Transverse colon (tissue), 4 donors: ENCODE data around the gene ZNF775. TPM values are rescaled to one million over a fixed set of nuclear protein-coding genes. Genes with fewer than 3 reads are reported as not detected.
A peak's percentile ranks its signal among the peaks of the same experiment; 100 is the strongest.

Source experiments
- DNase-seq: peaks from one replicate; pipeline ENCODE4 v3.0.0-alpha.2; 2019
- H3K27ac ChIP-seq, 4 donors: fragments of 200-600 bp; sonication (generic); 2 replicates each; pipeline ENCODE4 v1.5.1; 2016 to 2018; ENCODE audit warnings: inconsistent platforms in 4 of 4
- H3K27me3 ChIP-seq: fragments of 200-600 bp; sonication (generic); 2 replicates; pipeline ENCODE4 v1.5.1; 2017; ENCODE audit warnings: inconsistent platforms
- H3K36me3 ChIP-seq, 4 donors: fragments of 200-600 bp; sonication (generic); 2 replicates each; pipeline ENCODE4 v1.5.1; 2017 to 2019; ENCODE audit warnings: inconsistent platforms in 4 of 4
- H3K4me1 ChIP-seq, 4 donors: fragments of 200-600 bp; sonication (generic); 2 replicates each; pipeline ENCODE4 v1.5.1; 2017 to 2020; ENCODE audit warnings: inconsistent platforms in 4 of 4
- H3K4me3 ChIP-seq, 4 donors: fragments of 200-600 bp; sonication (generic); 1 replicate in 1 of 4; 2 replicates in 3 of 4; pipeline versions ENCODE4 v1.5.1 to v1.6.1; 2017 to 2019; ENCODE audit warnings: inconsistent platforms in 4 of 4
- H3K9me3 ChIP-seq, 2 donors: fragments of 200-600 bp; sonication (generic); 2 replicates each; pipeline ENCODE4 v1.5.1; 2017 to 2019; ENCODE audit warnings: inconsistent platforms in 2 of 2
- EP300 ChIP-seq: sonication (generic); formaldehyde crosslinking; IDR thresholded peaks from one replicate; pipeline ENCODE4 v1.6.1; 2017; ENCODE audit warnings: antibody characterized with exemption, low read depth
- POLR2A ChIP-seq: fragments of 450-650 bp; IDR thresholded peaks from one replicate; pipeline ENCODE4 v1.6.1; 2016; ENCODE audit warnings: antibody characterized with exemption, mild to moderate bottlenecking, moderate library complexity
- POLR2AphosphoS5 ChIP-seq, 3 donors: sonication (generic); formaldehyde crosslinking; IDR thresholded peaks; one replicate each; pipeline ENCODE4 v1.6.1; 2016; ENCODE audit warnings: antibody characterized with exemption in 3 of 3
- WGBS, 2 donors: methylation state at CpG; one replicate each; pipeline ENCODE4 v1.1.5; 2018; ENCODE audit warnings: low coverage in 1 of 2; 5-methylcytosine and 5-hydroxymethylcytosine counted together
- in situ Hi-C, 4 donors: fragments of 200-750 bp; cut with MboI; loops; one replicate each; pipeline versions ENCODE4 v1.15.0 to v1.15.1; 2017; ENCODE audit warnings: low sequenced_read_pairs in 3 of 4, low pct_ligation_motif_present in 1 of 4, low pct_unique_long_range_greater_than_20kb in 1 of 4
- intact Hi-C: fragments of 100-400 bp; cut with DNase I; formaldehyde crosslinking; loops from one replicate; pipeline ENCODE4 v1.15.1; 2023; ENCODE audit warnings: low total_unique reads
- total RNA-seq, 4 donors: library from RNA; depleted of rRNA; stranded (reverse); fragments of >200 nt; gene quantifications; one replicate each; pipeline ENCODE4 v1.1.0, GENCODE V29; 2016
- TF ChIP-seq, protein P1 (sequence below), 5 experiments: fragments of 200-600 bp in 3 of 5; fragments of 450-650 bp in 2 of 5; sonication (generic) in 3 of 5; IDR thresholded peaks; 1 replicate in 2 of 5; 2 replicates in 3 of 5; pipeline ENCODE4 v1.5.1; 2016 to 2017; ENCODE audit warnings: antibody characterized with exemption in 5 of 5, inconsistent platforms in 3 of 5, mild to moderate bottlenecking in 2 of 5, moderate library complexity in 1 of 5

The ZNF775 gene
- total RNA-seq, 4 donors from 2014 or later: 8.9 to 75.2 (median 15.2) TPM

DNA sequence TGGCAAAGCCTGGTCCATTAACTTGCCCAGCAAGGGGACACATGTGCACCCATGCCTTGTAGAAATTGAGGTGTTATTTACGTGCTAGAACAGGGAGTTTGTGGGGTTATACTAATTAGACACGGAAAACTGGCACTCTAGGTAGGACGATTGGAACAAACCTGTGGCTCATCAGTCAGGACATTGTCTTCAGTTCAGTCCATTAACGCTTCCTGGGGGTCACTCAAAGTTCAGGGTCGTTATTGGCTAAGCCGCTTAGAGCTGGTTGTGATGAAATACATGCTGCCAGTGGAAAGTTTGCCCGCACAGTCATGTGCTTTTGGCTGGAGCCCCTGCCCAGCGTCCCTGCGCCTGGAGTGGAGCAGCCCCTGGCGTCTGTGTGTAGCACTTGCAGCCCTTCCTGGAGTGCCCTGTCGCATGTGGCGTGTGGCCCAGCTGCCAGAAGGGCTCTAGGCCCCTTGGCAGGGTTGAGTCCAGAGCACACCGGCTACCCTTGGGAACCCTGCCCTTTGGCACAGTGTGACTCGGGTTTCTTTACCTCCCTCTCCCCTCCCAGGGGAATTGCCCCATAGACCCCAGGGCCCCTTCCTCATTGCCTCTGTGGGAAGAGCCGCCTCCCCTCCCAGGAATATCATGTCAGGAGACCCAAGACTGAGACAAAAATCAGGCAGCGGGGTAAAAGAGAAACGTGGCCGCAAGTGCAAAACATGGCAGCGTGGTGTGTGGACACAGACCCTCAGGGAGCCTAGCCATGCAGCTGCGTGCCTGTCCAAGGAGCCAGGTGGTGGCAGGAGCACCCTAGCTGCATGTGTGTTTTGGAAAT lies 9.8 kb downstream of the ZNF775 start:
- Histone ChIP-seq H3K4me3 (no peak overlapping the region), H3K36me3 (no peaks in the 10 kb centered on the region), H3K27me3 (no peaks in the 10 kb centered on the region), H3K9me3 (no peaks in the 10 kb centered on the region), H3K4me1 (peaks cover 18 to 53% (median 42%) of the 10 kb centered on the region in 4 donors), H3K27ac (peak overlapping the region; percentile 35 to 66 (median 46))
- 56% methylated on average over 20 of the region's 20 CpGs; no CpG with 5 or more reads in 1 of the 2 donors for WGBS, 2 donors
- in situ Hi-C loops (no loop called here), intact Hi-C loops (no loop called here)
- DNase-seq: peak; percentile 80
- TF ChIP-seq POLR2A (no peak), EP300 (no peak), POLR2AphosphoS5 (IDR thresholded peaks at IDR 0.05) (peak; percentile 30 to 44 (median 41))
- TF ChIP-seq, protein P1, sequence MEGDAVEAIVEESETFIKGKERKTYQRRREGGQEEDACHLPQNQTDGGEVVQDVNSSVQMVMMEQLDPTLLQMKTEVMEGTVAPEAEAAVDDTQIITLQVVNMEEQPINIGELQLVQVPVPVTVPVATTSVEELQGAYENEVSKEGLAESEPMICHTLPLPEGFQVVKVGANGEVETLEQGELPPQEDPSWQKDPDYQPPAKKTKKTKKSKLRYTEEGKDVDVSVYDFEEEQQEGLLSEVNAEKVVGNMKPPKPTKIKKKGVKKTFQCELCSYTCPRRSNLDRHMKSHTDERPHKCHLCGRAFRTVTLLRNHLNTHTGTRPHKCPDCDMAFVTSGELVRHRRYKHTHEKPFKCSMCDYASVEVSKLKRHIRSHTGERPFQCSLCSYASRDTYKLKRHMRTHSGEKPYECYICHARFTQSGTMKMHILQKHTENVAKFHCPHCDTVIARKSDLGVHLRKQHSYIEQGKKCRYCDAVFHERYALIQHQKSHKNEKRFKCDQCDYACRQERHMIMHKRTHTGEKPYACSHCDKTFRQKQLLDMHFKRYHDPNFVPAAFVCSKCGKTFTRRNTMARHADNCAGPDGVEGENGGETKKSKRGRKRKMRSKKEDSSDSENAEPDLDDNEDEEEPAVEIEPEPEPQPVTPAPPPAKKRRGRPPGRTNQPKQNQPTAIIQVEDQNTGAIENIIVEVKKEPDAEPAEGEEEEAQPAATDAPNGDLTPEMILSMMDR (IDR thresholded peaks at IDR 0.05): peak; percentile 75 to 91 (median 81)

DNA sequence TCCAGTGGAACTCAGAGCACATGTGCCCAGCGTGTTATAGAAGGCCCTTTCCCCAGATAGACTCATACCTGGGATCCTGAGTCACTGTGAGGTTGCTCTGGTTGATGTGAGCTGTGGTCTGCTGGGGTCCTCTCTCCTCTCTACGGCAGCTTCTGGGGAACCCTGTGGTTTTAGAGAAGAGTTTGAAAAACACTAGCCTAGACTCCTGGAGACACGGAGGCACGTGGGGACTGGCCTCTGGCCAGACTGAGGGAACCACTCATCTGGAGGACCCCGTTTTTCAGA lies 10.3 kb downstream of the ZNF775 start:
- Histone ChIP-seq H3K36me3 (no peaks in the 10 kb centered on the region), H3K27ac (peak overlapping the region; percentile 35 to 66 (median 46)), H3K27me3 (no peaks in the 10 kb centered on the region), H3K4me1 (peaks cover 15 to 53% (median 39%) of the 10 kb centered on the region in 4 donors), H3K4me3 (no peak overlapping the region), H3K9me3 (no peaks in the 10 kb centered on the region)
- TF ChIP-seq, protein P1 (IDR thresholded peaks at IDR 0.05): no peak
- TF ChIP-seq POLR2A (no peak), POLR2AphosphoS5 (IDR thresholded peaks at IDR 0.05) (no peak), EP300 (no peak)
- no peak for DNase-seq
- intact Hi-C loops: no loop called here
- 60% methylated on average over 5 of the region's 5 CpGs; no CpG with 5 or more reads in 1 of the 2 donors for WGBS, 2 donors
- in situ Hi-C loops: no loop called here

DNA sequence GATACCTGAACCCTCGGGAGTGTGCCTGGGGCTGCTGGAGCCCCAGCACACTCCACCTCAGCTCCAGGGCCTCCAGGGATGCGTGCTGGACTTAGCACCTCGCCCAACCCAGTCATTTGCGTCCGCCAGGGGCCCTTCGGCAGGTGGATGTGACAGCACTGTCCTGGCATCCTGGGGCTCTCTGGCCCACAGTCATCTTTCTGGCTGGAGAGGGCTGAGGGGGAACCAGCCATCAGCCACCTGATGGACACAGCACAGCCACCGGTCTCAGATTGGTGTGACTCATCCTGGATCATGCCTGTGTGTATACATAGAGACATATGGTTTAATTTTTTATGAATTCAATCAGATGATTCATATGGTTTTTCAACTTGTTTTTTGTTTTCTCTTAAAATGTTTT lies 11.1 kb downstream of the ZNF775 start:
- no peak overlapping the region for H3K4me3 ChIP-seq
- WGBS, 2 donors: 95% methylated on average over 7 of the region's 7 CpGs; no CpG with 5 or more reads in 1 of the 2 donors
- DNase-seq: no peak
- no peaks in the 10 kb centered on the region for H3K9me3 ChIP-seq
- no peaks in the 10 kb centered on the region for H3K27me3 ChIP-seq
- H3K27ac ChIP-seq: no peak overlapping the region
- TF ChIP-seq EP300: no peak
- TF ChIP-seq POLR2A: no peak
- TF ChIP-seq, protein P1 (IDR thresholded peaks at IDR 0.05): no peak
- no peak for TF ChIP-seq POLR2AphosphoS5 (IDR thresholded peaks at IDR 0.05)
- no peaks in the 10 kb centered on the region for H3K36me3 ChIP-seq
- peaks cover 10 to 51% (median 32%) of the 10 kb centered on the region in 4 donors for H3K4me1 ChIP-seq
- intact Hi-C loops: no loop called here
- in situ Hi-C loops: no loop called here

DNA sequence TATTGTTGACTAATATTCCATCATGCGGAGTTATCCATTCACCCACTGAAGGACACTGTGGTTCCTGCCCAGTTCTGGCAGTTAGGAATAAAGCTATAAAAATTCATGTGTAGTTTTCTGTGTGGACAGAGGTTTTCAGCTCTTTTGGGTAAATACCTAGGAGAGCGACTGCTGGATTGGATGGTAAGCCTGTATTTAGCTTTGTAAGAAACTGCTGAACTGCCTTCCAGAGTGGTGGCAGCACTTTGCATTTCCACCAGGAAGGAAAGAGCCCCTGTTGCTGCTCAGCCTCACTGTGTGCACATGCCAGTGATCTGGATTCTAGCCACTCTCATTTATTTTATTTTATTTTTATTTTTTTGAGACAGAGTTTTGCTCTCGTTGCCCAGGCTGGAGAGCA lies 14.2 kb downstream of the ZNF775 start:
- TF ChIP-seq POLR2AphosphoS5 (IDR thresholded peaks at IDR 0.05): no peak
- TF ChIP-seq, protein P1 (IDR thresholded peaks at IDR 0.05): no peak
- TF ChIP-seq EP300: no peak
- TF ChIP-seq POLR2A: peak; percentile 46
- in situ Hi-C loops: no loop called here
- Histone ChIP-seq H3K4me3 (peak overlapping the region in 2 of 4 donors; percentile 13 to 14), H3K27me3 (no peaks in the 10 kb centered on the region), H3K36me3 (no peaks in the 10 kb centered on the region), H3K9me3 (no peaks in the 10 kb centered on the region), H3K27ac (peak overlapping the region; percentile 63 to 81 (median 76)), H3K4me1 (peaks cover 4 to 39% (median 23%) of the 10 kb centered on the region in 4 donors)
- peak; percentile 56 for DNase-seq
- 48 to 60% methylated on average over 3 of the region's 3 CpGs for WGBS, 2 donors
- intact Hi-C loops: no loop called here
